ENCODE results near the gene C1orf198.

GRCh38 chr1:230827801-230828200 lies 40.5 kb downstream of the C1orf198 start:
- TF ChIP-seq, protein P1, sequence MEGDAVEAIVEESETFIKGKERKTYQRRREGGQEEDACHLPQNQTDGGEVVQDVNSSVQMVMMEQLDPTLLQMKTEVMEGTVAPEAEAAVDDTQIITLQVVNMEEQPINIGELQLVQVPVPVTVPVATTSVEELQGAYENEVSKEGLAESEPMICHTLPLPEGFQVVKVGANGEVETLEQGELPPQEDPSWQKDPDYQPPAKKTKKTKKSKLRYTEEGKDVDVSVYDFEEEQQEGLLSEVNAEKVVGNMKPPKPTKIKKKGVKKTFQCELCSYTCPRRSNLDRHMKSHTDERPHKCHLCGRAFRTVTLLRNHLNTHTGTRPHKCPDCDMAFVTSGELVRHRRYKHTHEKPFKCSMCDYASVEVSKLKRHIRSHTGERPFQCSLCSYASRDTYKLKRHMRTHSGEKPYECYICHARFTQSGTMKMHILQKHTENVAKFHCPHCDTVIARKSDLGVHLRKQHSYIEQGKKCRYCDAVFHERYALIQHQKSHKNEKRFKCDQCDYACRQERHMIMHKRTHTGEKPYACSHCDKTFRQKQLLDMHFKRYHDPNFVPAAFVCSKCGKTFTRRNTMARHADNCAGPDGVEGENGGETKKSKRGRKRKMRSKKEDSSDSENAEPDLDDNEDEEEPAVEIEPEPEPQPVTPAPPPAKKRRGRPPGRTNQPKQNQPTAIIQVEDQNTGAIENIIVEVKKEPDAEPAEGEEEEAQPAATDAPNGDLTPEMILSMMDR (IDR thresholded peaks at IDR 0.05; ENCODE audit: low read depth, low read length, missing input control) = no peak
- TF ChIP-seq ATF3 (IDR thresholded peaks at IDR 0.05) = no peak
- no peak for TF ChIP-seq RAD21 (IDR thresholded peaks at IDR 0.05)
- TF ChIP-seq RXRA (IDR thresholded peaks at IDR 0.05) = no peak
- TF ChIP-seq, protein P2, sequence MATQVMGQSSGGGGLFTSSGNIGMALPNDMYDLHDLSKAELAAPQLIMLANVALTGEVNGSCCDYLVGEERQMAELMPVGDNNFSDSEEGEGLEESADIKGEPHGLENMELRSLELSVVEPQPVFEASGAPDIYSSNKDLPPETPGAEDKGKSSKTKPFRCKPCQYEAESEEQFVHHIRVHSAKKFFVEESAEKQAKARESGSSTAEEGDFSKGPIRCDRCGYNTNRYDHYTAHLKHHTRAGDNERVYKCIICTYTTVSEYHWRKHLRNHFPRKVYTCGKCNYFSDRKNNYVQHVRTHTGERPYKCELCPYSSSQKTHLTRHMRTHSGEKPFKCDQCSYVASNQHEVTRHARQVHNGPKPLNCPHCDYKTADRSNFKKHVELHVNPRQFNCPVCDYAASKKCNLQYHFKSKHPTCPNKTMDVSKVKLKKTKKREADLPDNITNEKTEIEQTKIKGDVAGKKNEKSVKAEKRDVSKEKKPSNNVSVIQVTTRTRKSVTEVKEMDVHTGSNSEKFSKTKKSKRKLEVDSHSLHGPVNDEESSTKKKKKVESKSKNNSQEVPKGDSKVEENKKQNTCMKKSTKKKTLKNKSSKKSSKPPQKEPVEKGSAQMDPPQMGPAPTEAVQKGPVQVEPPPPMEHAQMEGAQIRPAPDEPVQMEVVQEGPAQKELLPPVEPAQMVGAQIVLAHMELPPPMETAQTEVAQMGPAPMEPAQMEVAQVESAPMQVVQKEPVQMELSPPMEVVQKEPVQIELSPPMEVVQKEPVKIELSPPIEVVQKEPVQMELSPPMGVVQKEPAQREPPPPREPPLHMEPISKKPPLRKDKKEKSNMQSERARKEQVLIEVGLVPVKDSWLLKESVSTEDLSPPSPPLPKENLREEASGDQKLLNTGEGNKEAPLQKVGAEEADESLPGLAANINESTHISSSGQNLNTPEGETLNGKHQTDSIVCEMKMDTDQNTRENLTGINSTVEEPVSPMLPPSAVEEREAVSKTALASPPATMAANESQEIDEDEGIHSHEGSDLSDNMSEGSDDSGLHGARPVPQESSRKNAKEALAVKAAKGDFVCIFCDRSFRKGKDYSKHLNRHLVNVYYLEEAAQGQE (IDR thresholded peaks at IDR 0.05) = no peak
